ENCODE data around the gene GBP1. TPM values are rescaled to one million over a fixed set of nuclear protein-coding genes. Genes with fewer than 3 reads are reported as not detected.

The GBP1 gene, protein sequence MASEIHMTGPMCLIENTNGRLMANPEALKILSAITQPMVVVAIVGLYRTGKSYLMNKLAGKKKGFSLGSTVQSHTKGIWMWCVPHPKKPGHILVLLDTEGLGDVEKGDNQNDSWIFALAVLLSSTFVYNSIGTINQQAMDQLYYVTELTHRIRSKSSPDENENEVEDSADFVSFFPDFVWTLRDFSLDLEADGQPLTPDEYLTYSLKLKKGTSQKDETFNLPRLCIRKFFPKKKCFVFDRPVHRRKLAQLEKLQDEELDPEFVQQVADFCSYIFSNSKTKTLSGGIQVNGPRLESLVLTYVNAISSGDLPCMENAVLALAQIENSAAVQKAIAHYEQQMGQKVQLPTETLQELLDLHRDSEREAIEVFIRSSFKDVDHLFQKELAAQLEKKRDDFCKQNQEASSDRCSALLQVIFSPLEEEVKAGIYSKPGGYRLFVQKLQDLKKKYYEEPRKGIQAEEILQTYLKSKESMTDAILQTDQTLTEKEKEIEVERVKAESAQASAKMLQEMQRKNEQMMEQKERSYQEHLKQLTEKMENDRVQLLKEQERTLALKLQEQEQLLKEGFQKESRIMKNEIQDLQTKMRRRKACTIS
- total RNA-seq = not detected
- 0.18 TPM for polyA plus RNA-seq (2013, experiment 1 of 2)
- polyA plus RNA-seq (2013, experiment 2 of 2) = 0.21 TPM
- long read RNA-seq, experiment 1 = 0 reads
- long read RNA-seq, experiment 2 = 0 reads
- long read RNA-seq, experiment 3 = 0 reads
- long read RNA-seq, experiment 4 = 0 reads

DNA sequence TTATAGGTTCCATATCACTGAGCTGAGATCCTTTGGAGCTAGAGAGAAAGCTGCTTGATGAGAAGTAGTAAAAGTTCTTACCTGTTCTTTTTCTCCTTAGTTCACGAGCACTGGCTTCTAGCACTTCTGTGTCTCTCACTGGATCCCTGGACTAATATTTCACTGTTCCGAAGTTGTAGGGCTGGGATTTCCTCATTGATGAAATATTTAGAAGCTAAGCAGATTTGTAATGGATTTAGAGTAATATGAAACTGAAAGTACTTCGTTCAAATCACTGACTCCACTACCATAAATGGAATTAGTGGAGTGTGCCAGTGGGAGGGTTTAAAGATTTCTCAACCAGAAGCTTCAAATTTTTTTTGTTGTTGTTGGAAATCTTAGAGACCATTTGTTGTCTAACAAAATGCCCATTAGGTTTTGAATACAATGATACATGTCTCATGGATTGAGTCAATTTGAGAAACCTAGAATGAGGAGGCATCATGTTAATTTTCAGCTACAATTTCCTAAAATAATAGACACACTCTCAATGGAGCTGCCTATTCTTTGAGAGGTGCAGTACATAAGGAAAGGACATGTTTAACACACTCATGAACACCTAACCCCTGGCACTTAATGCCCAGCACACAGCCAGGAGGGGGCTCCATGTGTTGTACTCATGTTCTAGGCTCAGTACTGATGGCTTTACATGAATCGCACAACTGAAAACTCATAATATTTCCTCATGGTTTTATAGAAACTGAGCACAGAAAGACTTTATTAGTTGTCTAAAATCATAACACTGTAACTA lies at the start of gene GBP1:
GBP1 (minus strand) TSS at position 130 of the 790 bp plus-strand sequence. CDS start 1,974 bp downstream, outside the sequence.
- WGBS, 2 experiments (ENCODE audit: insufficient coverage in 1 of 2, insufficient read length in 1 of 2) = 95 to 100% methylated on average over 2 to 4 of the region's 4 CpGs
- Mint-ChIP-seq H3K36me3 (ENCODE audit: low read depth) (no peaks in the 10 kb centered on the region), H3K4me3 (no peak within 1 kb of the TSS), H3K27ac (no peak within 1 kb of the TSS), H3K4me1 (peaks cover 7% of the 10 kb centered on the region), H3K9me3 (no peaks in the 10 kb centered on the region), H3K27me3 (ENCODE audit: insufficient read depth) (no peaks in the 10 kb centered on the region)
- TF ChIP-seq, protein P1, sequence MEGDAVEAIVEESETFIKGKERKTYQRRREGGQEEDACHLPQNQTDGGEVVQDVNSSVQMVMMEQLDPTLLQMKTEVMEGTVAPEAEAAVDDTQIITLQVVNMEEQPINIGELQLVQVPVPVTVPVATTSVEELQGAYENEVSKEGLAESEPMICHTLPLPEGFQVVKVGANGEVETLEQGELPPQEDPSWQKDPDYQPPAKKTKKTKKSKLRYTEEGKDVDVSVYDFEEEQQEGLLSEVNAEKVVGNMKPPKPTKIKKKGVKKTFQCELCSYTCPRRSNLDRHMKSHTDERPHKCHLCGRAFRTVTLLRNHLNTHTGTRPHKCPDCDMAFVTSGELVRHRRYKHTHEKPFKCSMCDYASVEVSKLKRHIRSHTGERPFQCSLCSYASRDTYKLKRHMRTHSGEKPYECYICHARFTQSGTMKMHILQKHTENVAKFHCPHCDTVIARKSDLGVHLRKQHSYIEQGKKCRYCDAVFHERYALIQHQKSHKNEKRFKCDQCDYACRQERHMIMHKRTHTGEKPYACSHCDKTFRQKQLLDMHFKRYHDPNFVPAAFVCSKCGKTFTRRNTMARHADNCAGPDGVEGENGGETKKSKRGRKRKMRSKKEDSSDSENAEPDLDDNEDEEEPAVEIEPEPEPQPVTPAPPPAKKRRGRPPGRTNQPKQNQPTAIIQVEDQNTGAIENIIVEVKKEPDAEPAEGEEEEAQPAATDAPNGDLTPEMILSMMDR (conservative IDR thresholded peaks at IDR 0.05) = no peak
- H3K4me3 ChIP-seq (ENCODE audit: low read length) = no peak within 1 kb of the TSS
- no peak within 1 kb of the TSS for H3K9ac ChIP-seq (ENCODE audit: extremely low read depth, low read length, poor library complexity, severe bottlenecking)
- DNase-seq = no peak
- no peaks in the 10 kb centered on the region for H3K27me3 ChIP-seq (ENCODE audit: control insufficient read depth, insufficient read depth, low read length, poor library complexity, severe bottlenecking)
- no peaks in the 10 kb centered on the region for H3K36me3 ChIP-seq (ENCODE audit: control insufficient read depth, insufficient read depth, low read length)
- H3K4me1 ChIP-seq (ENCODE audit: control insufficient read depth, insufficient read depth, low read length) = peaks cover 3% of the 10 kb centered on the region
- no peak within 1 kb of the TSS for H3K27ac ChIP-seq (ENCODE audit: low read depth, low read length)
- no peaks in the 10 kb centered on the region for H3K9me3 ChIP-seq (ENCODE audit: control insufficient read depth, low read length)

DNA sequence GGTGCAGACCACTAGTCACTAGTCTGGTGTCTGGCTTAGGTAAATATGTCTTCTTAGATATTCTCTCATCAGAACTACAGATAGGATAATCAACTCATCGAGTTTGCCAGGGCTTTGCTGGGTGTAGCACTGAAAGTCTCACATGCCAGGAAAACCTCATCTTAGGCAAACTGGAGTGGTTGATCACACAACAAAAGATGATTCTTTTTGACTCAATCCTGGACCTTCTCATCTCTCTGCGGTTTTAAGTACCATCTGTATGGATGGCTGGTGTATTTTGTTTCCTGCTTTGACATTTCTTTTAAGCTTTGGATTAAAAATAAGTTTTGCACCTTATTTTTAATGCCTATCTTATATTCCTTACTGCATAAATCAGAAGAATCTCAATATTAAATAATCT lies 49.7 kb upstream of the GBP1 start:
- H3K4me1 ChIP-seq (ENCODE audit: control insufficient read depth, insufficient read depth, low read length) = no peaks in the 10 kb centered on the region
- 93% methylated on average over 2 of the region's 2 CpGs; no CpG with 5 or more reads in 1 of the 2 experiments for WGBS, 2 experiments (ENCODE audit: insufficient coverage in 1 of 2, insufficient read length in 1 of 2)
- no peaks in the 10 kb centered on the region for H3K36me3 Mint-ChIP-seq (ENCODE audit: low read depth)
- H3K27ac Mint-ChIP-seq = no peak overlapping the region
- DNase-seq = no peak
- TF ChIP-seq, protein P1 (conservative IDR thresholded peaks at IDR 0.05) = no peak
- no peak overlapping the region for H3K9ac ChIP-seq (ENCODE audit: extremely low read depth, low read length, poor library complexity, severe bottlenecking)
- H3K4me3 ChIP-seq (ENCODE audit: low read length) = no peak overlapping the region
- no peak overlapping the region for H3K27ac ChIP-seq (ENCODE audit: low read depth, low read length)
- no peaks in the 10 kb centered on the region for H3K27me3 Mint-ChIP-seq (ENCODE audit: insufficient read depth)
- H3K4me1 Mint-ChIP-seq = no peaks in the 10 kb centered on the region
- H3K36me3 ChIP-seq (ENCODE audit: control insufficient read depth, insufficient read depth, low read length) = no peaks in the 10 kb centered on the region
- no peaks in the 10 kb centered on the region for H3K27me3 ChIP-seq (ENCODE audit: control insufficient read depth, insufficient read depth, low read length, poor library complexity, severe bottlenecking)
- no peaks in the 10 kb centered on the region for H3K9me3 ChIP-seq (ENCODE audit: control insufficient read depth, low read length)
- H3K4me3 Mint-ChIP-seq = no peak overlapping the region
- no peaks in the 10 kb centered on the region for H3K9me3 Mint-ChIP-seq

DNA sequence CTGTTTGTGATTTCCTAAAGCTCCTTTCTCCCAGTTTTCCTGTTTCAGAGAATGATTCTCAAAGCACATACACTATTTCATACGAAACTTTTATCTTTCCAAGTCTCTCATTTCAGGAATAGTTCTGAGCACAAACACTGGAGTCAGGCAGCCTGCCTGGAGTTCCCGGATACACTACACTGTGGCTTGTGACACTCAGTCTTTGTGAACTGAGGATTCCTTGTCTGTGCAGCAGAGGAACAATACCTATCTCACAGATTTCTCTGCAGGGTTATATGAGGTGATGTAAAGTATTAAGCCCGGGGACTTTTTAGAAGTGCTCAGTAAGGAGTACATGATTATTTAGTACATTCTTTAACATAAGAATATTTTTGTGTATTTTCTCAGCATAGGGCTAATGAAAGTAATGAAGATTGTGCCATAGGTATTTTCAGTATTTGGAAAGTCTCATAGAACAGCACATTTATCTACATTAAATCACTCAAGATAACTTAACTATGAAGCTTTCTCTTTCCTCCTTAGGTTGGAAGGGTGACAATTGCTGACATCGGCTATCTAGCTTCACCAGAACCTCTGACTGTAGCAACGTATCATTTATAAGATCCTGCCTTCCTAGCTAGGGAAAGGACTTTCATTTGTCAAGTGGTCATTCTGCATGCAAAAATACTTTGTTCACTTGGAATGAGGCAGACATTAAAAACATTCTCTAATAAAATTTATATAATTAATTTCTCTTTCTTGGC lies 48.0 kb upstream of the GBP1 start:
- no peak overlapping the region for H3K4me3 ChIP-seq (ENCODE audit: low read length)
- Mint-ChIP-seq H3K4me1 (no peaks in the 10 kb centered on the region), H3K4me3 (no peak overlapping the region), H3K27me3 (ENCODE audit: insufficient read depth) (no peaks in the 10 kb centered on the region), H3K27ac (no peak overlapping the region), H3K9me3 (no peaks in the 10 kb centered on the region), H3K36me3 (ENCODE audit: low read depth) (no peaks in the 10 kb centered on the region)
- H3K27me3 ChIP-seq (ENCODE audit: control insufficient read depth, insufficient read depth, low read length, poor library complexity, severe bottlenecking) = no peaks in the 10 kb centered on the region
- H3K9me3 ChIP-seq (ENCODE audit: control insufficient read depth, low read length) = no peaks in the 10 kb centered on the region
- no peak for DNase-seq
- TF ChIP-seq, protein P1 (conservative IDR thresholded peaks at IDR 0.05) = no peak
- no peaks in the 10 kb centered on the region for H3K36me3 ChIP-seq (ENCODE audit: control insufficient read depth, insufficient read depth, low read length)
- H3K9ac ChIP-seq (ENCODE audit: extremely low read depth, low read length, poor library complexity, severe bottlenecking) = no peak overlapping the region
- H3K4me1 ChIP-seq (ENCODE audit: control insufficient read depth, insufficient read depth, low read length) = no peaks in the 10 kb centered on the region
- WGBS, 2 experiments (ENCODE audit: insufficient coverage in 1 of 2, insufficient read length in 1 of 2) = 91 to 96% methylated on average over 4 of the region's 5 CpGs
- no peak overlapping the region for H3K27ac ChIP-seq (ENCODE audit: low read depth, low read length)

Measured in endodermal cell (in vitro differentiated cells).